SK-N-SH (cell line): Measurements from ENCODE around the gene ADAMTS17. TPM values are rescaled to one million over a fixed set of nuclear protein-coding genes. Genes with fewer than 3 reads are reported as not detected.

Experiments used
- CTCF ChIA-PET: fragments of 300-600, 350-600 bp; formaldehyde crosslinking; extraction: SDS; loops from one replicate; lab custom pipeline; 2021; lab: Yijun Ruan, JAX
- POLR2A ChIA-PET: fragments of 350-600 bp; sonication (Branson Sonifier 250); formaldehyde crosslinking; extraction: SDS; loops from one replicate; lab custom pipeline; 2020; ENCODE audit warnings: antibody characterized with exemption, inconsistent platforms; lab: Yijun Ruan, JAX
- DNase-seq: peaks from one replicate; pipeline ENCODE4 v3.0.0; 2012
- H2AFZ ChIP-seq: fragments of 200-600 bp; sonication (generic); 2 replicates; pipeline ENCODE4 v1.8.1; 2016; ENCODE audit warnings: antibody characterized with exemption, mild to moderate bottlenecking, low read depth
- H3F3A ChIP-seq: fragments of 200-600 bp; sonication (generic); replicated peaks from 2 replicates; pipeline ENCODE3; 2016; ENCODE audit warnings: antibody characterized with exemption, mild to moderate bottlenecking; ENCODE audit not compliant: insufficient read depth
- H3K27ac ChIP-seq, 2 experiments: fragments of 200-500 bp in 1 of 2; fragments of 200-600 bp in 1 of 2; sonication (Bioruptor generic) in 1 of 2; sonication (generic), shearing (Covaris generic) in 1 of 2; 2 replicates each; pipeline versions ENCODE4 v1.5.1 to v1.6.1; 2014 to 2016; ENCODE audit warnings: low read depth in 2 of 2, inconsistent platforms in 1 of 2, low read length in 1 of 2, mild to moderate bottlenecking in 1 of 2, mixed read lengths in 1 of 2
- H3K27me3 ChIP-seq: fragments of 200-600 bp; sonication (generic), shearing (Covaris generic); 2 replicates; pipeline ENCODE4 v1.6.1; 2016; ENCODE audit warnings: mixed run types; ENCODE audit not compliant: insufficient read depth
- H3K36me3 ChIP-seq, 2 experiments: fragments of 200-500 bp in 1 of 2; fragments of 200-600 bp in 1 of 2; sonication (Bioruptor generic) in 1 of 2; sonication (generic) in 1 of 2; replicated peaks in 1 of 2; 2 replicates each; pipeline versions ENCODE3 to v1.5.1; 2014 to 2016; ENCODE audit warnings: low read length in 1 of 2, mild to moderate bottlenecking in 1 of 2; ENCODE audit not compliant: insufficient read depth in 2 of 2, control insufficient read depth in 1 of 2
- H3K4me1 ChIP-seq, 2 experiments: fragments of 200-500 bp in 1 of 2; fragments of 200-600 bp in 1 of 2; sonication (Bioruptor generic) in 1 of 2; sonication (generic), shearing (Covaris generic) in 1 of 2; 2 replicates each; pipeline versions ENCODE4 v1.5.1 to v1.6.1; 2014 to 2016; ENCODE audit warnings: low read depth in 1 of 2, low read length in 1 of 2, mixed run types in 1 of 2; ENCODE audit not compliant: insufficient read depth in 2 of 2, control insufficient read depth in 1 of 2
- H3K4me2 ChIP-seq: fragments of 200-600 bp; sonication (generic), shearing (Covaris generic); 2 replicates; pipeline ENCODE4 v1.6.1; 2017; ENCODE audit warnings: mixed run types
- H3K4me3 ChIP-seq, 2 experiments: fragments of 200-500 bp in 1 of 2; fragments of 200-600 bp in 1 of 2; sonication (Bioruptor generic) in 1 of 2; sonication (generic), shearing (Covaris generic) in 1 of 2; 2 replicates each; pipeline versions ENCODE4 v1.5.1 to v1.8.1; 2014 to 2016; ENCODE audit warnings: low read depth in 2 of 2, inconsistent platforms in 1 of 2, low read length in 1 of 2, mild to moderate bottlenecking in 1 of 2, mixed read lengths in 1 of 2, moderate library complexity in 1 of 2
- H3K79me2 ChIP-seq: fragments of 200-600 bp; sonication (generic); 2 replicates; pipeline ENCODE4 v1.8.1; 2017; ENCODE audit warnings: mild to moderate bottlenecking; ENCODE audit not compliant: insufficient read depth
- H3K9ac ChIP-seq: fragments of 200-600 bp; sonication (generic); 2 replicates; pipeline ENCODE4 v1.6.1; 2017; ENCODE audit warnings: mixed run types
- H3K9me2 ChIP-seq: fragments of 200-600 bp; sonication (generic); 2 replicates; pipeline ENCODE4 v1.6.1; 2017; ENCODE audit warnings: mixed run types
- H3K9me3 ChIP-seq: fragments of 200-600 bp; sonication (generic); 2 replicates; pipeline ENCODE4 v1.6.1; 2017; ENCODE audit warnings: mixed run types, mild to moderate bottlenecking, moderate library complexity
- H4K20me1 ChIP-seq: fragments of 200-600 bp; sonication (generic); 2 replicates; pipeline ENCODE4 v1.6.1; 2017; ENCODE audit warnings: mild to moderate bottlenecking, mixed run types; ENCODE audit not compliant: insufficient read depth
- CTCF ChIP-seq: fragments of 200-600 bp; sonication (generic); IDR thresholded peaks from 2 replicates; pipeline ENCODE4 v1.6.1; 2017; ENCODE audit warnings: antibody characterized with exemption, mild to moderate bottlenecking, moderate library complexity
- EP300 ChIP-seq, 2 experiments: IDR thresholded peaks; 2 replicates each; pipeline versions ENCODE4 v1.4.0 to v1.6.1; 2012; ENCODE audit warnings: borderline replicate concordance in 1 of 2, low read depth in 1 of 2, low read length in 1 of 2
- GABPA ChIP-seq: IDR thresholded peaks from 2 replicates; pipeline ENCODE4 v1.4.0; 2012; ENCODE audit warnings: low read depth, mild to moderate bottlenecking
- JUND ChIP-seq: IDR thresholded peaks from 2 replicates; pipeline ENCODE4 v1.4.0; 2012
- MEF2A ChIP-seq: IDR thresholded peaks from 2 replicates; pipeline ENCODE4 v1.4.0; 2012; ENCODE audit warnings: low read depth, borderline replicate concordance
- NFIC ChIP-seq: IDR thresholded peaks from 2 replicates; pipeline ENCODE4 v1.4.0; 2012; ENCODE audit warnings: borderline replicate concordance
- NRF1 ChIP-seq: IDR thresholded peaks from 2 replicates; pipeline ENCODE4 v1.6.1; 2012; ENCODE audit warnings: low read depth, mild to moderate bottlenecking, low read length
- POLR2AphosphoS5 ChIP-seq: IDR thresholded peaks from 2 replicates; pipeline ENCODE4 v1.6.1; 2012; ENCODE audit warnings: low read depth, low read length
- RAD21 ChIP-seq: IDR thresholded peaks from 2 replicates; pipeline ENCODE4 v1.6.1; 2012; ENCODE audit warnings: mild to moderate bottlenecking, low read length
- SMC3 ChIP-seq: IDR thresholded peaks from 2 replicates; pipeline ENCODE4 v1.6.1; 2012; ENCODE audit warnings: low read depth, low read length, improper control_type of control experiment
- TCF12 ChIP-seq: IDR thresholded peaks from 2 replicates; pipeline ENCODE4 v1.4.0; 2012
- USF2 ChIP-seq: fragments of 150-350 bp; IDR thresholded peaks from 2 replicates; pipeline ENCODE4 v1.6.1; 2017; ENCODE audit warnings: antibody characterized with exemption, low read length, low read depth, borderline replicate concordance
- YY1 ChIP-seq: IDR thresholded peaks from 2 replicates; pipeline ENCODE4 v1.4.0; 2012; ENCODE audit warnings: low read depth, mild to moderate bottlenecking
- WGBS: methylation state at CpG from one replicate; pipeline ENCODE4 v1.1.6; 2017; ENCODE audit warnings: low lambda C conversion rate; 5-methylcytosine and 5-hydroxymethylcytosine counted together
- polyA plus RNA-seq, 3 experiments: library from polyadenylated mRNA; depleted of rRNA; stranded (reverse); fragments of >200 nt; gene quantifications; 2 replicates each; pipeline ENCODE4 v1.2.3, GENCODE V29; 2012

ADAMTS17 gene
- polyA plus RNA-seq, 1 of the 3 experiments (the other 2 are of a cell fraction) = not detected

- TF ChIP-seq POLR2AphosphoS5 = no peak
- TF ChIP-seq TCF12 = peak; percentile 53
- peak in 1 of 2 experiments; percentile 99; a peak in 2 of 4 replicates for TF ChIP-seq EP300 (IDR thresholded peaks at IDR 0.05; ENCODE audit: borderline replicate concordance in 1 of 2, low read depth in 1 of 2, low read length in 1 of 2)
- TF ChIP-seq NRF1 = no peak
- peak; percentile 48 for TF ChIP-seq RAD21
- no peak for TF ChIP-seq CTCF
- TF ChIP-seq USF2 = no peak; the same call in 1 of the 2 replicates
- no peak for TF ChIP-seq JUND
- no peak for TF ChIP-seq YY1
- TF ChIP-seq, all 33 proteins: peak for 10
Observed at GRCh38 chr15:100335335-100335999, 6.3 kb downstream of the ADAMTS17 start (continued).

GRCh38 chr15:100334905-100335304 lies 6.9 kb downstream of the ADAMTS17 start:
- peaks cover 0 to 31% of the 10 kb centered on the region in 2 experiments; a peak in 1 of 4 replicates for H3K4me1 ChIP-seq
- H3K36me3 ChIP-seq = no peaks in the 10 kb centered on the region
- H3K4me2 ChIP-seq = no peak overlapping the region
- H3F3A ChIP-seq = no peaks in the 10 kb centered on the region
- 46% methylated on average over 9 of the region's 11 CpGs for WGBS
- no peaks in the 10 kb centered on the region for H3K9me2 ChIP-seq
- H3K9me3 ChIP-seq = no peaks in the 10 kb centered on the region
- no peaks in the 10 kb centered on the region for H3K79me2 ChIP-seq
- H4K20me1 ChIP-seq = no peaks in the 10 kb centered on the region
- DNase-seq = peak; percentile 53
- H3K9ac ChIP-seq = no peak overlapping the region
- no peak overlapping the region for H2AFZ ChIP-seq
- TF ChIP-seq MEF2A = no peak
- no peak for TF ChIP-seq SMC3
- no peak for TF ChIP-seq GABPA
- no peak for TF ChIP-seq TCF12
- TF ChIP-seq EP300 (IDR thresholded peaks at IDR 0.05; ENCODE audit: borderline replicate concordance in 1 of 2, low read depth in 1 of 2, low read length in 1 of 2) = no peak
- peak overlapping the region in 1 of 2 experiments; percentile 87; a peak in 2 of 4 replicates for H3K27ac ChIP-seq
- ChIA-PET CTCF (interaction anchor here (0.8 to 8.1 kb wide), 3 partner anchors 15 to 403 kb away, joined by 4 to 169 read pairs (median 119); no protein-coding TSS in a partner anchor), POLR2A (interaction anchor here (0.9 to 1.3 kb wide), 3 partner anchors 141 to 338 kb away, joined by 3 read pairs; no protein-coding TSS in a partner anchor)
- no peaks in the 10 kb centered on the region for H3K27me3 ChIP-seq
- H3K4me3 ChIP-seq = no peak overlapping the region

- Histone ChIP-seq H3K9me2 (no peaks in the 10 kb centered on the region), H3K27ac (peak overlapping the region in 1 of 2 experiments; percentile 87; a peak in 2 of 4 replicates), H3K9me3 (no peaks in the 10 kb centered on the region), H3K9ac (no peak overlapping the region), H3K4me3 (no peak overlapping the region), H2AFZ (no peak overlapping the region), H4K20me1 (no peaks in the 10 kb centered on the region), H3K27me3 (no peaks in the 10 kb centered on the region), H3K36me3 (no peaks in the 10 kb centered on the region), H3K4me1 (peaks cover 0 to 31% of the 10 kb centered on the region in 2 experiments; a peak in 1 of 4 replicates), H3K4me2 (no peak overlapping the region), H3K79me2 (no peaks in the 10 kb centered on the region), H3F3A (no peaks in the 10 kb centered on the region)
- no peak for TF ChIP-seq NFIC
- no peak for DNase-seq
- POLR2A ChIA-PET = no interaction called here
- WGBS = 74% methylated on average over 17 of the region's 19 CpGs
- CTCF ChIA-PET = no interaction called here
Observed at GRCh38 chr15:100334456-100334855, 7.3 kb downstream of the ADAMTS17 start.
